Forelimb muscle (tissue), 1 donor: ENCODE measurements around the gene MED13L. TPM values are rescaled to one million over a fixed set of nuclear protein-coding genes. Genes with fewer than 3 reads are reported as not detected.

Source experiments
- DNase-seq: peaks from one replicate; pipeline ENCODE4 v3.0.0-alpha.2; 2013; ENCODE audit warnings: low read depth
- polyA plus RNA-seq: library from polyadenylated mRNA; unstranded; fragments of 120-200 nt; gene quantifications from one replicate; pipeline ENCODE4 v1.2.1, GENCODE V29; 2013; ENCODE audit not compliant: insufficient read length

MED13L gene
- polyA plus RNA-seq, 1 donor = 45.2 TPM

GRCh38 chr12:116213885-116214527 is 63.5 kb downstream of the MED13L start:
- DNase-seq = no peak

GRCh38 chr12:116213014-116213413 is 64.5 kb downstream of the MED13L start:
- DNase-seq = no peak

DNA sequence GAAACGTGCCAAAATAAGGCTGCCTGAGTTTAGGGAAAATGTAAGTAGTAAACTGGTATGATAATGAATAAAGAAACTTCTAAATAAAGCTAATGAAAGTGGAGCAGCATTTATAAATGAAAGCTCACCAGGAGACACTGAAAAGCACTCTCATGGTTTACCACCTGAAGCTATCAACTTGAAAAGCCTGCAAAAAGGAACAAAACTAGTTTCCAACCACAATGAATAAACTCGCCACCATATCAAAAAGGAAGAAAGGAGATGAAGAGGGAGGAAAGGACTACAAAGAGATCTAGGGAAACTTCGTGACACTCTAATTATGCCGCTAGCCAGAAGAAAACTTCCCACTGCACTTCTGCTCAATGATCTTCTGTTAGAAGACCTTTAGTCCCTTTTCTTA is 66.7 kb downstream of the MED13L start:
- no peak for DNase-seq

- no peak for DNase-seq
Measured at GRCh38 chr12:116210131-116210530, 67.4 kb downstream of the MED13L start.

DNA sequence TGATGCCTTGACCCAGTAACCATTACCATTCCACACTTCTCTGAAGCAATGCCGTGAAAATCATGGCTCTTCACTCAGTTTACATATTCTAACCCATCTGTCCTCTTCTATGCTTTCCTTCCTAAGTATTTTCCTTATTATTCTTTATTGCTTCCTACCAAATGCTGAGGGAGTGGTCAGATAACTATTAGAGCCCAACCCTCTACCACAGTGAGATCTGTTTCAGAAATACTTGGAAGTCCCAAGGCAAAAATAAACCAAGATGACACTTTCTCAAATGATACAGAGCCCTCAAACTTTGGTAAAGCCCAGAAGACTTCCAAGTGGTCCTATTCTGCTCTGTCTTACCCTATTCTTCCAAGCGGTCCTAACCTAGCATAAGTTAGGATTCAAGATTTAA is 68.0 kb downstream of the MED13L start:
- no peak for DNase-seq

GRCh38 chr12:116207274-116207673 is 70.2 kb downstream of the MED13L start:
- no peak for DNase-seq

- no peak for DNase-seq
Measured at GRCh38 chr12:116206828-116207227, 70.7 kb downstream of the MED13L start.

DNA sequence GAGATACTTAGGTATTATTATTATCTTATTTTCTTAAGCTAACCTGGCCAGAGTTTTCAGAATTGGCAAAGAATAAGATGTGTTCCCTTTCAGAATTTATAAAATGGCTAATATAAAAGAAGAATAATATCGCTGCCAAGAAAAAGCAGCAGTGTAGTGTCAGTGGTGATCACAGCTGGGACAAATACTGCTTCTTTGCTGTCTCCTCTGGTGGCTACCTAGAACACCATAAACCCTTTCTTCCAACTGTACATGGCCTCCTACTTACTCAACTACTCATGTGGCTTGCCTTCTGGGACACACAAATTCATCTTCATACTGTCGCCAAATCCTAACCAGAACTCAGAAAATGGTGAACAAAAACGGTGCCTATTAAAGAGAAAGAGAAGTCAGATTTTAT is 72.7 kb downstream of the MED13L start:
- no peak for DNase-seq

GRCh38 chr12:116204169-116204568 is 73.3 kb downstream of the MED13L start:
- no peak for DNase-seq

DNA sequence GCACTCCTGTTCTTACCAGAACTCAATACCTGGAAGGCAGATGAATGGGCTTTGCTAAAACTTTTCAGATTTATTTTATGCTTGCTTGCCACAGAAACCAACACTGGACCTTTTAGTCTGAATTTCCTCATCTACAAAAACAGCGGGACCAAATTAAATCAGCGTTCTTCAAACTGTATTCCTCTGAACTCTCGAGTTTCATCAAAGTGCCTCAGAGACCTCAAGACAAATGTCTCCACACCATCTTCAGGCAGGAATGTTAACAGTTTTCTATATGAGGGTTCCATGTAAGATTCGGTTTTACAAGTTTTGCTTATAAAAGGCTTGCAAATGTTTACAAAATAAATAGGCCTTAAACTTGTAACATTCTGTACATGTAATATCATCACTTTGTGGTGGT is 74.6 kb downstream of the MED13L start:
- no peak for DNase-seq

GRCh38 chr12:116202433-116202832 is 75.1 kb downstream of the MED13L start:
- DNase-seq = no peak

DNA sequence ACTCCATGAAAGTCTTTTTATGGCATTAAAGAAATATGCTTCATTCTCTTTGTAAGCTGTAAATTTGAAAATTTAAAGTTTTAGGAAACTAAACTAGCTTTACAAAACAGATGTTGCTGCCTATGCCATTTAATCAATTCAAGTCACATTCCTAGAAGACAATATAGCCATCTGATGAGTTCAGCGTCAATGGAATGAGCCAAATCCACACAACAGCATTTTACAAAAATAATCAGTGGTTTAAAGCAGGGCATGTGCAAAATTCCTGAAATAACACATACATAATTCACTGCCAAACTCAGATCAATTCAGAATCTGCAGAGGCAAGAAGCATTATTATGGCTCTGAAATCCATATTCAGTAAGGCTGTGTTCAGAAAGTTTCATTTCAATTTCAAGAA is 75.6 kb downstream of the MED13L start:
- DNase-seq = no peak

DNA sequence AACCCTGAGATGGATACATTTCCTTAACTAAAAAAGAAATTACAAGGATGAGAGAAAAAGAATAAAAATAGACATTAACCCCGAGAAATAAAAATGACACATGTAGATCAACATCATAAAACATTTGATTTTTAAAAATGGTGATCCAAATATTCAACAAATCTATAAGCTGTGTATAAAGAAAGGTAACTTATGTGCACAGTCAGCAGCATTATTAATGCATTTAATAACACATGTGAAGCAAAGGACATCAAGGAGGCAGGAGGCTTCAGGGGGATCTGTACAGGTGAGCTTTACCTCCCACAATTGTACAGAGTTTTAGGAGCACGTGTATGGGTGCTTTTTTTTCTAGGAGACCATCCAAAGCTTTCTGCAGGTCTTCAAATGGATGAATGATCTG is 76.1 kb downstream of the MED13L start:
- DNase-seq = no peak

DNA sequence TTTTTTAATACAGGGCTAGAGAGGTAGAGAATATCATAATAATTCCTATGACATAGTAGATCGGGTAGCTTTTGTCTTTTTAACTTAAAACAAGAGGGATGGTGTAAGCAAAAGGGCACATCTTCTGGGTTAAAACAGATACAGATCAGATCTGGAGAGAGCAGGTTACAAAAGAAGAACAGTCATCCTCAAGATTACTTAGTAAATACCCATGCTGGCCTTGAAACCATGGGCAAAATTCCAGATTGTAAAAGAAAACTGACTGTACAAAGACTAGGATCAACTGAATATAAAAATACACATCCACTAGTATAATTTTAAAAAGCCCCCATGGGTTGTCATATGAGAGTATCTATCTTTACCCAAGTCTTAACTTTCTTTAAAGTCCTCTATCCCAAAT is 76.7 kb downstream of the MED13L start:
- DNase-seq = no peak

- no peak for DNase-seq
Measured at GRCh38 chr12:116199160-116199706, 78.3 kb downstream of the MED13L start.

GRCh38 chr12:116196752-116197718 is 80.5 kb downstream of the MED13L start:
- no peak for DNase-seq

DNA sequence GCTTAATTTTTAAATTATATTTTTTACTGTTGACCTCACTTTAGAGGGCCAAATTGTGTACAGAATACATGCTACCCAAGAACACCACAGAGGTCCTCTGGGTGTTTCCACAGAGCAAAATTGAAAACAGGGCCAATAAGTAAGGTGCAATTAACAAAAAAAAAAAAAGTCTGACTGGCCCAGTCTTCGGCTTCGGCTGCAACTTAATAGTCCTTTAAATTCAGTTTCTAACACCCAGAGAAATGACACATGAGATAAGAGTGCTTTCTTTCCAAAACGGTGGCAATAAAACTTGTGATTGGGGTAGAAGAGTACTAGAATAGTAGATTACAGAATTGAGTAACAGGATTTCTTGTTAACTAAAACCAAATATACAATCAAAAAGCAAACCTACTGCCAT is 81.3 kb downstream of the MED13L start:
- no peak for DNase-seq

DNA sequence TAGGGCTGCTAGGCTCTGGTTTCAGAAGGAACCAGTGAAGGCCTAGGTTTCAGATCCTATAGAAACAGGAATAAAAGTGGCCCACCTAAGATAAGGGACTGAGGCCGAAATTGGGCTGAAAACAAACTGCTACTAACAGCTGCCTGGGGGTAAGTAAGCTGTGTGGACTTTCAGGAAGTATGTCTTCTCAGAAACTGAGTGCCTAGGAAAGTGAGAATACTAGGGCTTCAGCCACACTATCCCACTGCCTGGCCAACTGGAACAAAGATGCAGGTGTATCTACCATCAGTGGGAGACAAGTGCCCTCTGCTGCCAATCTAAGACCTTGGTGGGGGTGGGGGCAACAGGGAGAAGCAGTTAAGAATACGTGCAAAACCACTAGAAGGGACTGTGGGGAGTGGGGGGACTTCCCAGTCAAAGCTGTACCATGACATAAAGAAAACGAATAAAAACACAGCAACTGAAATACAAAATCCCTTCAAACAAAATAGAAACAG is 82.5 kb downstream of the MED13L start:
- no peak for DNase-seq

GRCh38 chr12:116189692-116190091 is 87.8 kb downstream of the MED13L start:
- DNase-seq = no peak

- DNase-seq = no peak
Measured at GRCh38 chr12:116188581-116188980, 88.9 kb downstream of the MED13L start.

- no peak for DNase-seq
Measured at GRCh38 chr12:116187151-116187511, 90.4 kb downstream of the MED13L start.

DNA sequence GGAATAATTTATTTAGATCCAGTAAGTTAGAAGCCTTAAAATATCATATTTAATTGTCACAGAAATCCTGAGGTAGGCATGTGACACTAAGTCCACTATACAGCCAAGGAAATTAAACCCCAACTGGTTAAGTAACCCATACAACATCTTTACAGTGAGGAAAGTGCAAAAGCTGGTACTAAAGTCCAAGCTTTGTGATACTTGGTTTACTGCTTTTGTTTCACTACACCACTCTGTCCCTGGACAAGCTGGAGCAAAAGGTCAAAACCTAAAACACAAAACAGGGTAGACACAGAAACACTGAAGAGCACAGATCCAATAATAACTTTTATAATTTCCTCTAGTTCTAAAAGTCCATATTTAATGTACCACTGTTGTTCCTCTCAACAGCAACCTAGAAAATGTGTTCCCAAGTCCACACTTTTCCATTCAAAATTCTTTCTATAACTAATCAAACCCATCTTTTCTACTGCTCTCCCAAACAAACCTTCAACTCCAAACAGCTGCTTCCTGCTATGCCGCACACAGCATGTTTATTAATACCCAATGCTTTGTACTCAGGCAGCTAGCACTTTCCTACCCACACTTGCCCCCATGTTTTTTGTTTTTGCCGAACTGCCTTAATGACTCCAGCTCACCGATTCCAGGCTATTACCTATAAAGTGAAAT is 90.9 kb downstream of the MED13L start:
- DNase-seq = no peak
